Measurements from ENCODE around the gene ST3GAL4.

GRCh38 chr11:126438691-126439090 lies 83.2 kb downstream of the ST3GAL4 start:
- TF ChIP-seq, protein P1, sequence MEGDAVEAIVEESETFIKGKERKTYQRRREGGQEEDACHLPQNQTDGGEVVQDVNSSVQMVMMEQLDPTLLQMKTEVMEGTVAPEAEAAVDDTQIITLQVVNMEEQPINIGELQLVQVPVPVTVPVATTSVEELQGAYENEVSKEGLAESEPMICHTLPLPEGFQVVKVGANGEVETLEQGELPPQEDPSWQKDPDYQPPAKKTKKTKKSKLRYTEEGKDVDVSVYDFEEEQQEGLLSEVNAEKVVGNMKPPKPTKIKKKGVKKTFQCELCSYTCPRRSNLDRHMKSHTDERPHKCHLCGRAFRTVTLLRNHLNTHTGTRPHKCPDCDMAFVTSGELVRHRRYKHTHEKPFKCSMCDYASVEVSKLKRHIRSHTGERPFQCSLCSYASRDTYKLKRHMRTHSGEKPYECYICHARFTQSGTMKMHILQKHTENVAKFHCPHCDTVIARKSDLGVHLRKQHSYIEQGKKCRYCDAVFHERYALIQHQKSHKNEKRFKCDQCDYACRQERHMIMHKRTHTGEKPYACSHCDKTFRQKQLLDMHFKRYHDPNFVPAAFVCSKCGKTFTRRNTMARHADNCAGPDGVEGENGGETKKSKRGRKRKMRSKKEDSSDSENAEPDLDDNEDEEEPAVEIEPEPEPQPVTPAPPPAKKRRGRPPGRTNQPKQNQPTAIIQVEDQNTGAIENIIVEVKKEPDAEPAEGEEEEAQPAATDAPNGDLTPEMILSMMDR (IDR thresholded peaks at IDR 0.05 in 4 of 5, conservative IDR thresholded peaks at IDR 0.05 in 1 of 5), result no peak
- no peak for TF ChIP-seq POLR2A (IDR thresholded peaks at IDR 0.05)

All from gastrocnemius medialis (tissue), 4 donors.